Mucosa of rectum (tissue), 2 donors: Measurements from ENCODE around the gene WDR81.
A peak's percentile ranks its signal among the peaks of the same experiment; 100 is the strongest.
"Not testable (repeated sequence)": the region's sequence is repeated elsewhere in the genome, so short reads cannot be mapped to it uniquely, and the experiment has no call there.

ENCODE experiments used
- H3K27ac ChIP-seq, 2 donors: one replicate each; pipeline ENCODE4 v1.7.0; 2013; ENCODE audit warnings: inconsistent platforms in 2 of 2, low read depth in 2 of 2, low read length in 2 of 2
- H3K27me3 ChIP-seq, 2 donors: one replicate each; pipeline ENCODE4 v1.7.0; 2013; ENCODE audit warnings: low read length in 2 of 2; ENCODE audit not compliant: control insufficient read depth in 2 of 2, insufficient read depth in 2 of 2
- H3K36me3 ChIP-seq, 2 donors: one replicate each; pipeline ENCODE4 v1.7.0; 2013; ENCODE audit warnings: low read length in 2 of 2; ENCODE audit not compliant: control insufficient read depth in 2 of 2, insufficient read depth in 2 of 2
- H3K4me1 ChIP-seq, 2 donors: one replicate each; pipeline ENCODE4 v1.7.0; 2013; ENCODE audit warnings: low read length in 2 of 2, mild to moderate bottlenecking in 1 of 2; ENCODE audit not compliant: control insufficient read depth in 2 of 2, insufficient read depth in 2 of 2
- H3K4me3 ChIP-seq, 2 donors: one replicate each; pipeline ENCODE4 v1.7.0; 2013; ENCODE audit warnings: low read length in 2 of 2
- H3K9ac ChIP-seq, 2 donors: one replicate each; pipeline ENCODE4 v1.7.0; 2013; ENCODE audit warnings: low read length in 2 of 2, low read depth in 1 of 2, mild to moderate bottlenecking in 1 of 2
- H3K9me3 ChIP-seq, 2 donors: one replicate each; pipeline ENCODE4 v1.7.0; 2013; ENCODE audit warnings: low read length in 2 of 2; ENCODE audit not compliant: control insufficient read depth in 2 of 2
- donor health status: healthy.
- donor health status: Normal muscosa, but diverticular disease.

Gene WDR81

GRCh38 chr17:1754430-1755112 is 30.1 kb downstream of the WDR81 start:
- no peak overlapping the region for H3K4me3 ChIP-seq
- no peaks in the 10 kb centered on the region for H3K27me3 ChIP-seq
- H3K36me3 ChIP-seq: no peaks in the 10 kb centered on the region
- H3K4me1 ChIP-seq: peaks cover 8 to 14% of the 10 kb centered on the region in 2 donors
- H3K9ac ChIP-seq: no peak overlapping the region
- no peaks in the 10 kb centered on the region for H3K9me3 ChIP-seq
- no peak overlapping the region for H3K27ac ChIP-seq

GRCh38 chr17:1755252-1755826 is 30.8 kb downstream of the WDR81 start:
- no peak overlapping the region for H3K4me3 ChIP-seq
- H3K4me1 ChIP-seq: peaks cover 8 to 14% of the 10 kb centered on the region in 2 donors
- no peak overlapping the region for H3K27ac ChIP-seq
- no peak overlapping the region for H3K9ac ChIP-seq
- H3K27me3 ChIP-seq: no peaks in the 10 kb centered on the region
- H3K36me3 ChIP-seq: no peaks in the 10 kb centered on the region
- H3K9me3 ChIP-seq: no peaks in the 10 kb centered on the region

- Histone ChIP-seq H3K27me3 (no peaks in the 10 kb centered on the region), H3K4me1 (peaks cover 8 to 14% of the 10 kb centered on the region in 2 donors), H3K27ac (no peak overlapping the region), H3K9me3 (no peaks in the 10 kb centered on the region), H3K4me3 (no peak overlapping the region), H3K36me3 (no peaks in the 10 kb centered on the region), H3K9ac (no peak overlapping the region)
These were observed 31.3 kb downstream of the WDR81 start for GRCh38 chr17:1755827-1756262.

GRCh38 chr17:1758807-1759206 is 34.3 kb downstream of the WDR81 start:
- no peak overlapping the region for H3K27ac ChIP-seq
- no peaks in the 10 kb centered on the region for H3K9me3 ChIP-seq

GRCh38 chr17:1759529-1759928 is 35.0 kb downstream of the WDR81 start:
- no peaks in the 10 kb centered on the region for H3K9me3 ChIP-seq
- H3K4me3 ChIP-seq: no peak overlapping the region
- no peaks in the 10 kb centered on the region for H3K36me3 ChIP-seq
- no peak overlapping the region for H3K9ac ChIP-seq
- H3K27ac ChIP-seq: no peak overlapping the region
- peaks cover 6 to 19% of the 10 kb centered on the region in 2 donors for H3K4me1 ChIP-seq
- H3K27me3 ChIP-seq: no peaks in the 10 kb centered on the region

More at GRCh38 chr17:1758807-1759206, 34.3 kb downstream of the WDR81 start:
- Histone ChIP-seq H3K27me3 (no peaks in the 10 kb centered on the region), H3K9ac (no peak overlapping the region), H3K36me3 (no peaks in the 10 kb centered on the region), H3K4me1 (peaks cover 6 to 13% of the 10 kb centered on the region in 2 donors), H3K4me3 (no peak overlapping the region)

GRCh38 chr17:1762233-1762900 is 37.9 kb downstream of the WDR81 start:
- H3K9me3 ChIP-seq: no peaks in the 10 kb centered on the region
- peak overlapping the region; percentile 34 to 46 for H3K9ac ChIP-seq
- peak overlapping the region; percentile 68 to 78 for H3K27ac ChIP-seq
- H3K4me1 ChIP-seq: peaks cover 6 to 22% of the 10 kb centered on the region in 2 donors
- H3K36me3 ChIP-seq: no peaks in the 10 kb centered on the region
- H3K27me3 ChIP-seq: no peaks in the 10 kb centered on the region
- H3K4me3 ChIP-seq: peak overlapping the region; percentile 50 to 52

GRCh38 chr17:1762901-1763898 is 38.7 kb downstream of the WDR81 start:
- H3K4me3 ChIP-seq: peak overlapping the region; percentile 22 to 50
- H3K27me3 ChIP-seq: no peaks in the 10 kb centered on the region
- no peaks in the 10 kb centered on the region for H3K9me3 ChIP-seq
- H3K4me1 ChIP-seq: peaks cover 6 to 22% of the 10 kb centered on the region in 2 donors
- H3K36me3 ChIP-seq: no peaks in the 10 kb centered on the region
- peak overlapping the region; percentile 46 to 47 for H3K9ac ChIP-seq
- peak overlapping the region; percentile 68 to 78 for H3K27ac ChIP-seq

GRCh38 chr17:1764284-1764683 is 39.8 kb downstream of the WDR81 start:
- Histone ChIP-seq H3K27ac (peak overlapping the region; percentile 68 to 78), H3K4me3 (peak overlapping the region in 1 of 2 donors; percentile 20), H3K27me3 (no peaks in the 10 kb centered on the region), H3K4me1 (peaks cover 6 to 22% of the 10 kb centered on the region in 2 donors), H3K9me3 (no peaks in the 10 kb centered on the region), H3K9ac (peak overlapping the region in 1 of 2 donors; percentile 11), H3K36me3 (no peaks in the 10 kb centered on the region)

- Histone ChIP-seq H3K4me1 (peaks cover 6 to 22% of the 10 kb centered on the region in 2 donors), H3K27ac (peak overlapping the region; percentile 68 to 78), H3K9ac (peak overlapping the region in 1 of 2 donors; percentile 11)
- H3K4me3 ChIP-seq, H3K9me3 ChIP-seq, H3K27me3 ChIP-seq, H3K36me3 ChIP-seq: not testable (repeated sequence)
These were observed 40.2 kb downstream of the WDR81 start for GRCh38 chr17:1764705-1765104.
